Right atrium auricular region (tissue), 2 donors: ENCODE measurements around the gene ISY1. TPM values are rescaled to one million over a fixed set of nuclear protein-coding genes. Genes with fewer than 3 reads are reported as not detected.
A peak's percentile ranks its signal among the peaks of the same experiment; 100 is the strongest.
"Not testable (repeated sequence)": the region's sequence is repeated elsewhere in the genome, so short reads cannot be mapped to it uniquely, and the experiment has no call there.

Source experiments
- DNase-seq: peaks from one replicate; pipeline ENCODE4 v3.0.0-alpha.2; 2019; ENCODE audit warnings: low spot score
- H3K27ac ChIP-seq, 2 donors: fragments of 200-600 bp; sonication (generic); 1 replicate in 1 of 2; 2 replicates in 1 of 2; pipeline ENCODE4 v1.5.1; 2016 to 2019
- H3K27me3 ChIP-seq, 2 donors: fragments of 200-600 bp; sonication (generic); one replicate each; pipeline versions ENCODE4 v1.5.1 to v1.6.0; 2017 to 2019
- H3K36me3 ChIP-seq: fragments of 200-600 bp; sonication (generic); one replicate; pipeline ENCODE4 v1.5.1; 2016
- H3K4me1 ChIP-seq, 2 donors: fragments of 200-600 bp; sonication (generic); one replicate each; pipeline versions ENCODE4 v1.5.1 to v1.6.0; 2017 to 2019
- H3K4me3 ChIP-seq, 2 donors: fragments of 200-600 bp; sonication (generic); 1 replicate in 1 of 2; 2 replicates in 1 of 2; pipeline ENCODE4 v1.5.1; 2017 to 2019; ENCODE audit warnings: mild to moderate bottlenecking in 1 of 2, moderate library complexity in 1 of 2
- H3K9me3 ChIP-seq, 2 donors: fragments of 200-600 bp; sonication (generic); one replicate each; pipeline ENCODE4 v1.5.1; 2019
- CTCF ChIP-seq, 2 donors: fragments of 200-600 bp; sonication (generic); IDR thresholded peaks; one replicate each; pipeline ENCODE4 v1.5.1; 2019; ENCODE audit warnings: antibody characterized with exemption in 2 of 2
- total RNA-seq, 2 donors: library from RNA; depleted of rRNA; stranded (reverse); fragments of >200 nt; gene quantifications; one replicate each; pipeline ENCODE4 v1.1.0, GENCODE V29; 2016

The ISY1 gene
- total RNA-seq, 2 donors from 2014 or later, result 14.3 to 19.6 TPM

GRCh38 chr3:129100274-129100673, 60.6 kb downstream of the ISY1 start:
- Histone ChIP-seq H3K4me3 (no peak overlapping the region), H3K27ac (peak overlapping the region; percentile 63 to 67), H3K9me3 (no peaks in the 10 kb centered on the region), H3K4me1 (peaks cover 0 to 17% of the 10 kb centered on the region in 2 donors), H3K36me3 (no peaks in the 10 kb centered on the region), H3K27me3 (no peaks in the 10 kb centered on the region)
- TF ChIP-seq CTCF (IDR thresholded peaks at IDR 0.05), result no peak
- no peak for DNase-seq

- Histone ChIP-seq H3K4me1 (no peaks in the 10 kb centered on the region), H3K4me3 (no peak overlapping the region), H3K9me3 (no peaks in the 10 kb centered on the region), H3K27ac (no peak overlapping the region), H3K27me3 (no peaks in the 10 kb centered on the region), H3K36me3 (peaks cover 25% of the 10 kb centered on the region)
- TF ChIP-seq CTCF (IDR thresholded peaks at IDR 0.05), result no peak
- no peak for DNase-seq
Observed at GRCh38 chr3:129095285-129095684, 65.6 kb downstream of the ISY1 start.

GRCh38 chr3:129088312-129088711, 72.6 kb downstream of the ISY1 start:
- H3K4me1 ChIP-seq, H3K9me3 ChIP-seq, H3K27ac ChIP-seq, H3K27me3 ChIP-seq, H3K4me3 ChIP-seq, DNase-seq: not testable (repeated sequence)
- peaks cover 11% of the 10 kb centered on the region for H3K36me3 ChIP-seq

- not testable (repeated sequence) for H3K36me3 ChIP-seq, H3K27ac ChIP-seq, H3K4me3 ChIP-seq, H3K4me1 ChIP-seq, H3K9me3 ChIP-seq, H3K27me3 ChIP-seq
- peak; percentile 64 for DNase-seq
Observed at GRCh38 chr3:129087904-129088303, 73.0 kb downstream of the ISY1 start.

GRCh38 chr3:129087138-129087702, 73.6 kb downstream of the ISY1 start:
- Histone ChIP-seq H3K9me3 (no peaks in the 10 kb centered on the region), H3K36me3 (peaks cover under 1% of the 10 kb centered on the region), H3K27ac (peak overlapping the region; percentile 73 to 75), H3K4me1 (peaks cover 0 to 9% of the 10 kb centered on the region in 2 donors), H3K4me3 (no peak overlapping the region), H3K27me3 (no peaks in the 10 kb centered on the region)
- TF ChIP-seq CTCF (IDR thresholded peaks at IDR 0.05), result no peak
- peak; percentile 73 for DNase-seq

GRCh38 chr3:129085818-129086217, 75.0 kb downstream of the ISY1 start:
- Histone ChIP-seq H3K9me3 (no peaks in the 10 kb centered on the region), H3K4me1 (peaks cover 0 to 9% of the 10 kb centered on the region in 2 donors), H3K4me3 (no peak overlapping the region), H3K36me3 (no peaks in the 10 kb centered on the region), H3K27ac (no peak overlapping the region), H3K27me3 (no peaks in the 10 kb centered on the region)
- no peak for DNase-seq
- no peak for TF ChIP-seq CTCF (IDR thresholded peaks at IDR 0.05)

- Histone ChIP-seq H3K9me3 (no peaks in the 10 kb centered on the region), H3K27me3 (no peaks in the 10 kb centered on the region), H3K36me3 (no peaks in the 10 kb centered on the region), H3K27ac (no peak overlapping the region), H3K4me3 (no peak overlapping the region), H3K4me1 (peaks cover 0 to 9% of the 10 kb centered on the region in 2 donors)
- TF ChIP-seq CTCF (IDR thresholded peaks at IDR 0.05), result no peak
- no peak for DNase-seq
Observed at GRCh38 chr3:129085165-129085715, 75.6 kb downstream of the ISY1 start.
